HUES48 (cell line): ENCODE measurements around the gene FRMD4A.

Source experiments
- H3K27ac ChIP-seq: one replicate; pipeline ENCODE4 v1.7.0; 2013; ENCODE audit warnings: low read depth, low read length, inconsistent platforms
- H3K27me3 ChIP-seq: 2 replicates; pipeline ENCODE4 v1.6.1; 2013; ENCODE audit warnings: mild to moderate bottlenecking, low read length; ENCODE audit not compliant: control insufficient read depth, insufficient read depth
- H3K36me3 ChIP-seq: 2 replicates; pipeline ENCODE4 v1.6.1; 2013; ENCODE audit warnings: low read length; ENCODE audit not compliant: control insufficient read depth, insufficient read depth
- H3K4me1 ChIP-seq: 2 replicates; pipeline ENCODE4 v1.6.1; 2013; ENCODE audit warnings: mild to moderate bottlenecking, low read length; ENCODE audit not compliant: control insufficient read depth, insufficient read depth
- H3K4me3 ChIP-seq: 2 replicates; pipeline ENCODE4 v1.5.1; 2013; ENCODE audit warnings: mild to moderate bottlenecking, low read depth, low read length
- H3K9ac ChIP-seq: 2 replicates; pipeline ENCODE4 v1.6.1; 2013; ENCODE audit warnings: mild to moderate bottlenecking, low read depth, low read length, moderate library complexity
- H3K9me3 ChIP-seq: 2 replicates; pipeline ENCODE4 v1.6.1; 2013; ENCODE audit warnings: low read length; ENCODE audit not compliant: control insufficient read depth, insufficient read depth

FRMD4A gene

GRCh38 chr10:13743101-13743693 is 587.5 kb downstream of the FRMD4A start:
- H3K4me3 ChIP-seq = no peak overlapping the region
- H3K36me3 ChIP-seq = no peaks in the 10 kb centered on the region
- no peak overlapping the region for H3K9ac ChIP-seq
- H3K9me3 ChIP-seq = no peaks in the 10 kb centered on the region
- no peaks in the 10 kb centered on the region for H3K27me3 ChIP-seq
- peaks cover 4% of the 10 kb centered on the region for H3K4me1 ChIP-seq
- no peak overlapping the region for H3K27ac ChIP-seq

- no peak overlapping the region for H3K9ac ChIP-seq
Measured at GRCh38 chr10:13741438-13741837, 589.3 kb downstream of the FRMD4A start.

GRCh38 chr10:13740461-13740860 is 590.3 kb downstream of the FRMD4A start:
- H3K4me3 ChIP-seq = no peak overlapping the region
- H3K36me3 ChIP-seq = 0 out of 2 replicates have a peak, but pooled peaks cover 4% of the 10 kb centered on the region
- H3K4me1 ChIP-seq = peaks cover 7% of the 10 kb centered on the region
- H3K9ac ChIP-seq = no peak overlapping the region
- no peaks in the 10 kb centered on the region for H3K27me3 ChIP-seq
- H3K27ac ChIP-seq = no peak overlapping the region
- no peaks in the 10 kb centered on the region for H3K9me3 ChIP-seq

More at GRCh38 chr10:13741438-13741837, 589.3 kb downstream of the FRMD4A start:
- no peaks in the 10 kb centered on the region for H3K27me3 ChIP-seq
- H3K27ac ChIP-seq = no peak overlapping the region
- peaks cover 7% of the 10 kb centered on the region for H3K4me1 ChIP-seq
- H3K36me3 ChIP-seq = 0 out of 2 replicates have a peak, but pooled peaks cover 3% of the 10 kb centered on the region
- H3K9me3 ChIP-seq = no peaks in the 10 kb centered on the region
- no peak overlapping the region for H3K4me3 ChIP-seq

- no peaks in the 10 kb centered on the region for H3K9me3 ChIP-seq
- H3K9ac ChIP-seq = no peak overlapping the region
- no peak overlapping the region for H3K27ac ChIP-seq
- peaks cover 7% of the 10 kb centered on the region for H3K4me1 ChIP-seq
- H3K27me3 ChIP-seq = no peaks in the 10 kb centered on the region
- H3K4me3 ChIP-seq = no peak overlapping the region
- 0 out of 2 replicates have a peak, but pooled peaks cover 9% of the 10 kb centered on the region for H3K36me3 ChIP-seq
Measured at GRCh38 chr10:13739183-13739582, 591.5 kb downstream of the FRMD4A start.

GRCh38 chr10:13736506-13736905 is 594.2 kb downstream of the FRMD4A start:
- Histone ChIP-seq H3K36me3 (0 out of 2 replicates have a peak, but pooled peaks cover 9% of the 10 kb centered on the region), H3K9me3 (no peaks in the 10 kb centered on the region), H3K27me3 (no peaks in the 10 kb centered on the region), H3K4me1 (peaks cover 7% of the 10 kb centered on the region), H3K27ac (no peak overlapping the region), H3K4me3 (no peak overlapping the region), H3K9ac (no peak overlapping the region)

GRCh38 chr10:13734151-13734550 is 596.6 kb downstream of the FRMD4A start:
- 0 out of 2 replicates have a peak, but pooled peaks cover 9% of the 10 kb centered on the region for H3K36me3 ChIP-seq
- H3K9ac ChIP-seq = no peak overlapping the region

GRCh38 chr10:13733071-13733470 is 597.7 kb downstream of the FRMD4A start:
- peaks cover 9% of the 10 kb centered on the region; the same call in 1 of the 2 replicates for H3K36me3 ChIP-seq
- no peak overlapping the region for H3K4me3 ChIP-seq
- H3K9ac ChIP-seq = no peak overlapping the region
- no peak overlapping the region for H3K27ac ChIP-seq
- 0 out of 2 replicates have a peak, but pooled peaks cover 11% of the 10 kb centered on the region for H3K4me1 ChIP-seq
- no peaks in the 10 kb centered on the region for H3K27me3 ChIP-seq
- no peaks in the 10 kb centered on the region for H3K9me3 ChIP-seq

More at GRCh38 chr10:13734151-13734550, 596.6 kb downstream of the FRMD4A start:
- Histone ChIP-seq H3K27me3 (no peaks in the 10 kb centered on the region), H3K4me3 (no peak overlapping the region), H3K9me3 (no peaks in the 10 kb centered on the region), H3K27ac (no peak overlapping the region), H3K4me1 (0 out of 2 replicates have a peak, but pooled peaks cover 11% of the 10 kb centered on the region)

GRCh38 chr10:13732465-13732881 is 598.3 kb downstream of the FRMD4A start:
- Histone ChIP-seq H3K4me1 (0 out of 2 replicates have a peak, but pooled peaks cover 7% of the 10 kb centered on the region), H3K27me3 (no peaks in the 10 kb centered on the region), H3K36me3 (peaks cover 9% of the 10 kb centered on the region; the same call in 1 of the 2 replicates), H3K4me3 (no peak overlapping the region), H3K9me3 (no peaks in the 10 kb centered on the region), H3K27ac (no peak overlapping the region), H3K9ac (no peak overlapping the region)

- no peak overlapping the region for H3K27ac ChIP-seq
- no peak overlapping the region for H3K4me3 ChIP-seq
- H3K36me3 ChIP-seq = peaks cover 7% of the 10 kb centered on the region; the same call in 1 of the 2 replicates
- H3K9me3 ChIP-seq = no peaks in the 10 kb centered on the region
- H3K27me3 ChIP-seq = no peaks in the 10 kb centered on the region
- 0 out of 2 replicates have a peak, but pooled peaks cover 7% of the 10 kb centered on the region for H3K4me1 ChIP-seq
- H3K9ac ChIP-seq = no peak overlapping the region
Measured at GRCh38 chr10:13731799-13732198, 598.9 kb downstream of the FRMD4A start.

- no peak overlapping the region for H3K9ac ChIP-seq
- 0 out of 2 replicates have a peak, but pooled peaks cover 7% of the 10 kb centered on the region for H3K4me1 ChIP-seq
- H3K27ac ChIP-seq = no peak overlapping the region
- H3K4me3 ChIP-seq = no peak overlapping the region
- no peaks in the 10 kb centered on the region for H3K9me3 ChIP-seq
- H3K36me3 ChIP-seq = peaks cover 5% of the 10 kb centered on the region; the same call in 1 of the 2 replicates
- no peaks in the 10 kb centered on the region for H3K27me3 ChIP-seq
Measured at GRCh38 chr10:13730956-13731355, 599.8 kb downstream of the FRMD4A start.

- H3K27me3 ChIP-seq = no peaks in the 10 kb centered on the region
- no peak overlapping the region for H3K9ac ChIP-seq
- no peak overlapping the region for H3K27ac ChIP-seq
- 0 out of 2 replicates have a peak, but pooled peaks cover 7% of the 10 kb centered on the region for H3K4me1 ChIP-seq
- no peaks in the 10 kb centered on the region for H3K9me3 ChIP-seq
- no peak overlapping the region for H3K4me3 ChIP-seq
- peaks cover 2% of the 10 kb centered on the region; the same call in 1 of the 2 replicates for H3K36me3 ChIP-seq
Measured at GRCh38 chr10:13730306-13730652, 600.4 kb downstream of the FRMD4A start.
